Measurements from ENCODE around the gene AR. TPM values are rescaled to one million over a fixed set of nuclear protein-coding genes. Genes with fewer than 3 reads are reported as not detected.

AR gene
- total RNA-seq (2013; cell fraction: nucleolus; rRNA removed) = not detected in 2 replicates
- total RNA-seq (2014; rRNA removed) (not detected in 2 replicates), total RNA-seq (2014; rRNA removed; fragmentation: Illumina TruSeq; extraction: Trizol) (not detected in 2 replicates), total RNA-seq (2021) (0.03 TPM in 1 of 2 replicates, not detected in the other), polyA plus RNA-seq (2011; rRNA removed) (0.03 and 0.07 TPM in 2 replicates), polyA plus RNA-seq (2014; fragmentation: Illumina TruSeq; extraction: Trizol) (not detected in 2 replicates), polyA plus RNA-seq (2014; fragmentation: Nextera tagmentation; extraction: Ambion mirVana) (not detected), polyA plus RNA-seq (2014; rRNA removed) (0.08 TPM in 1 of 2 replicates, not detected in the other), polyA plus RNA-seq (2016; fragmentation: Nextera tagmentation; extraction: Ambion mirVana) (under 1 TPM in 1 of 2 experiments, not detected in 1; 0.09 TPM), polyA minus RNA-seq (2011; rRNA and poly(A)+ RNA removed) (0.05 and 0.29 TPM in 2 replicates), Bru-seq, nascent RNA (percentile 7 among the genes with signal in this experiment), BruChase-seq, experiment 1, labeled RNA remaining after a 6-hour chase (percentile 6 among the genes with signal in this experiment), BruChase-seq, experiment 2, labeled RNA remaining after a 2-hour chase (percentile 18 among the genes with signal in this experiment)
- polyA plus RNA-seq (2011; ENCODE audit: low read depth) = not detected
- polyA plus RNA-seq (2011; cell fraction: cytosol; rRNA removed) = 0.01 and 0.02 TPM in 2 replicates
- polyA plus RNA-seq (2011; cell fraction: nucleus; rRNA removed) = 0.06 and 0.09 TPM in 2 replicates
- not detected in 2 replicates for polyA plus RNA-seq (2012)
- polyA minus RNA-seq (2011; cell fraction: cytosol; rRNA and poly(A)+ RNA removed) = not detected in 2 replicates
- polyA minus RNA-seq (2011; cell fraction: nucleus; rRNA and poly(A)+ RNA removed) = 0.10 and 0.12 TPM in 2 replicates
- long read RNA-seq, experiment 1 = 0 reads
- long read RNA-seq, experiment 2 = 0 reads

GRCh38 chrX:67543818-67544217 lies at the start of gene AR:
AR (plus strand) TSS chrX:67544021; CDS start chrX:67545147, 1,126 bp downstream.
- H2AFZ ChIP-seq (ENCODE audit: control insufficient read depth, low read depth, low read length) = no peak within 1 kb of the TSS

More at GRCh38 chrX:67543818-67544217, at the start of gene AR:
- 60% methylated on average over 12 of the region's 30 CpGs for WGBS (ENCODE audit: insufficient coverage, insufficient replicate concordance, low lambda C conversion rate, missing lambda C conversion rate)
- ChIA-PET CTCF (no interaction called here), POLR2A (no interaction called here), RAD21 (ENCODE audit: unreplicated experiment) (no interaction called here), SMC1A (ENCODE audit: uncharacterized antibody, unreplicated experiment) (no interaction called here)
- no TSS peak for BruUV-seq (replicated peaks)
- Histone ChIP-seq H3K36me3 (ENCODE audit: control insufficient read depth in 2 of 2, insufficient read depth in 2 of 2, low read length in 1 of 2) (no peaks in the 10 kb centered on the region), H3K27ac (ENCODE audit: control insufficient read depth, insufficient read depth) (no peak within 1 kb of the TSS), H3K9ac (ENCODE audit: control insufficient read depth, insufficient read depth, low read length) (no peak within 1 kb of the TSS), H3K4me1 (ENCODE audit: control insufficient read depth, insufficient read depth, low read length) (no peaks in the 10 kb centered on the region), H3K4me3 (no peak within 1 kb of the TSS), H3K79me2 (ENCODE audit: control insufficient read depth, insufficient read depth, low read length) (no peaks in the 10 kb centered on the region), H4K20me1 (ENCODE audit: control insufficient read depth, insufficient read depth) (no peaks in the 10 kb centered on the region), H3K9me3 (replicated peaks; ENCODE audit: control insufficient read depth, insufficient read depth, low read length) (no peaks in the 10 kb centered on the region; the same call in 2 of the 3 replicates), H3K27me3 (replicated peaks in 1 of 2; ENCODE audit: control insufficient read depth in 2 of 2, insufficient read depth in 2 of 2, low read length in 1 of 2) (no peaks in the 10 kb centered on the region), H3K4me2 (ENCODE audit: control insufficient read depth, insufficient read depth) (no peak within 1 kb of the TSS)
- no peak for DNase-seq (ENCODE audit: low read depth, low spot score)
- TF ChIP-seq NR2C1 (IDR thresholded peaks at IDR 0.05) (no peak), ESRRA (IDR thresholded peaks at IDR 0.05; ENCODE audit: low read length) (no peak), IRF5 (IDR thresholded peaks at IDR 0.05; ENCODE audit: borderline replicate concordance) (no peak), JUND (IDR thresholded peaks at IDR 0.05; ENCODE audit: low read depth, low read length) (no peak), ZNF274 (IDR thresholded peaks at IDR 0.05; ENCODE audit: insufficient read depth, insufficient read length) (no peak), IKZF1 (conservative IDR thresholded peaks at IDR 0.05) (no peak), RBBP5 (conservative IDR thresholded peaks at IDR 0.05) (no peak), BCL3 (IDR thresholded peaks at IDR 0.05; ENCODE audit: borderline replicate concordance, insufficient read depth, low read depth, low read length, poor library complexity, severe bottlenecking) (no peak), KLF5 (IDR thresholded peaks at IDR 0.05; ENCODE audit: partially characterized antibody) (no peak), BRCA1 (IDR thresholded peaks at IDR 0.05; ENCODE audit: low read depth, low read length) (no peak)
- in situ Hi-C loops (cut with MboI) = no loop called here
- ATAC-seq = no peak
- no peak for FAIRE-seq
- intact Hi-C loops (cut with micrococcal nuclease; ENCODE audit: unreplicated experiment) = no loop called here

All from GM12878 (cell line).